Keratinocyte (primary cell): ENCODE results near the gene MAP4K3. TPM values are rescaled to one million over a fixed set of nuclear protein-coding genes. Genes with fewer than 3 reads are reported as not detected.

Source experiments
- DNase-seq: peaks from one replicate; pipeline ENCODE4 v3.0.0-alpha.2; 2011; ENCODE audit warnings: low read depth, missing footprints, low spot score
- FAIRE-seq: peaks from 2 replicates; lab custom pipeline; 2011; peaks lifted over from hg19 to GRCh38; lab: Jason Lieb, UNC
- H2AFZ ChIP-seq: 2 replicates; pipeline ENCODE4 v1.6.0; 2012; ENCODE audit warnings: low read length, control low read depth, inconsistent platforms; ENCODE audit not compliant: control insufficient read depth
- H3K27ac ChIP-seq: 2 replicates; pipeline ENCODE4 v1.5.1; 2011; ENCODE audit warnings: low read length; ENCODE audit not compliant: control insufficient read depth, insufficient read depth
- H3K27me3 ChIP-seq: 3 replicates; pipeline ENCODE4 v1.6.0; 2011; ENCODE audit warnings: low read length; ENCODE audit not compliant: control insufficient read depth, insufficient read depth; ENCODE audit errors: extremely low read depth
- H3K36me3 ChIP-seq, 2 experiments: 2 replicates in 1 of 2; 3 replicates in 1 of 2; pipeline ENCODE4 v1.5.1; 2011; ENCODE audit warnings: low read length in 2 of 2, mild to moderate bottlenecking in 1 of 2; ENCODE audit not compliant: control insufficient read depth in 2 of 2, insufficient read depth in 2 of 2; ENCODE audit errors: extremely low read depth in 1 of 2
- H3K4me1 ChIP-seq: 3 replicates; pipeline ENCODE4 v1.5.1; 2011; ENCODE audit warnings: low read length; ENCODE audit not compliant: control insufficient read depth, insufficient read depth; ENCODE audit errors: extremely low read depth
- H3K4me2 ChIP-seq: 3 replicates; pipeline ENCODE4 v1.6.0; 2011; ENCODE audit warnings: low read depth, low read length; ENCODE audit not compliant: control insufficient read depth, insufficient read depth; ENCODE audit errors: extremely low read depth
- H3K4me3 ChIP-seq, 3 experiments: fragments of 200-600 bp in 1 of 3; sonication (generic) in 1 of 3; 2 replicates in 2 of 3; 3 replicates in 1 of 3; pipeline ENCODE4 v1.5.1; 2011 to 2016; ENCODE audit warnings: low read length in 3 of 3, mild to moderate bottlenecking in 3 of 3, control low read depth in 2 of 3, inconsistent platforms in 1 of 3, low read depth in 1 of 3, mixed read lengths in 1 of 3, mixed run types in 1 of 3, moderate library complexity in 1 of 3; ENCODE audit not compliant: control insufficient read depth in 2 of 3, insufficient read depth in 2 of 3; ENCODE audit errors: extremely low read depth in 1 of 3
- H3K79me2 ChIP-seq: 2 replicates; pipeline ENCODE4 v1.6.0; 2012; ENCODE audit warnings: low read length; ENCODE audit not compliant: control insufficient read depth, insufficient read depth
- H3K9ac ChIP-seq: 3 replicates; pipeline ENCODE4 v1.6.0; 2011; ENCODE audit warnings: low read length; ENCODE audit not compliant: control insufficient read depth, insufficient read depth; ENCODE audit errors: extremely low read depth
- H3K9me1 ChIP-seq: 3 replicates; pipeline ENCODE4 v1.6.0; 2011; ENCODE audit warnings: low read length; ENCODE audit not compliant: control insufficient read depth, insufficient read depth; ENCODE audit errors: extremely low read depth
- H3K9me3 ChIP-seq: 2 replicates; pipeline ENCODE4 v1.5.1; 2012; ENCODE audit warnings: low read depth, low read length; ENCODE audit not compliant: control insufficient read depth
- H4K20me1 ChIP-seq: 3 replicates; pipeline ENCODE4 v1.6.0; 2011; ENCODE audit warnings: low read length; ENCODE audit not compliant: control insufficient read depth, insufficient read depth; ENCODE audit errors: extremely low read depth
- CTCF ChIP-seq, 3 experiments: IDR thresholded peaks in 1 of 3; conservative IDR thresholded peaks in 1 of 3; optimal IDR thresholded peaks in 1 of 3; 2 replicates in 2 of 3; 3 replicates in 1 of 3; pipeline versions ENCODE3 to v1.5.1; 2011; ENCODE audit warnings: low read length in 3 of 3, mild to moderate bottlenecking in 3 of 3, moderate library complexity in 2 of 3, control low read depth in 1 of 3, inconsistent platforms in 1 of 3; ENCODE audit not compliant: insufficient read depth in 2 of 3; ENCODE audit errors: extremely low read depth in 1 of 3
- EZH2 ChIP-seq: IDR thresholded peaks from one replicate; pipeline ENCODE4 v1.6.1; 2012; ENCODE audit warnings: inconsistent platforms, mild to moderate bottlenecking, low read length, moderate library complexity
- dilution Hi-C: fragments of 300-500 bp; cut with MboI; formaldehyde crosslinking; loops from one replicate; pipeline ENCODE4 v1.7.0; 2020; ENCODE audit warnings: low sequenced_read_pairs; ENCODE audit not compliant: extremely low pct_ligation_motif_present
- polyA plus RNA-seq, 5 experiments: library from polyadenylated mRNA; depleted of rRNA in 3 of 5; stranded (reverse) in 3 of 5; stranded (forward) in 1 of 5; unstranded in 1 of 5; fragments of >200 nt; gene quantifications; 1 replicate in 1 of 5; 2 replicates in 3 of 5; 3 replicates in 1 of 5; pipeline versions ENCODE4 v1.2.1 to v1.2.3, GENCODE V29; 2011 to 2012; ENCODE audit warnings: missing spikeins in 2 of 5, low read depth in 1 of 5, low replicate concordance in 1 of 5

MAP4K3 gene
- polyA plus RNA-seq, 1 donor (not counting 4 experiments of a cell fraction or from before 2014, with no cell fraction given), result 19.4 TPM

GRCh38 chr2:39447266-39448168 is 10.4 kb upstream of the MAP4K3 start:
- H3K79me2 ChIP-seq, result no peaks in the 10 kb centered on the region
- H3K27me3 ChIP-seq, result no peaks in the 10 kb centered on the region
- H4K20me1 ChIP-seq, result no peaks in the 10 kb centered on the region
- no peak overlapping the region for H3K27ac ChIP-seq
- H2AFZ ChIP-seq, result no peak overlapping the region
- no peaks in the 10 kb centered on the region for H3K4me1 ChIP-seq
- H3K4me3 ChIP-seq, result no peak overlapping the region
- FAIRE-seq (no peak), DNase-seq (no peak)
- H3K4me2 ChIP-seq, result no peak overlapping the region
- dilution Hi-C loops, result no loop called here
- H3K36me3 ChIP-seq, result no peaks in the 10 kb centered on the region
- no peaks in the 10 kb centered on the region for H3K9me3 ChIP-seq
- TF ChIP-seq CTCF (optimal IDR thresholded peaks at IDR 0.05 in 1 of 3, IDR thresholded peaks at IDR 0.05 in 1 of 3, conservative IDR thresholded peaks at IDR 0.05 in 1 of 3; ENCODE audit: extremely low read depth in 1 of 3, insufficient read depth in 2 of 3, low read length in 3 of 3) (no peak), EZH2 (no peak)
- no peaks in the 10 kb centered on the region for H3K9me1 ChIP-seq
- no peak overlapping the region for H3K9ac ChIP-seq

- no peak overlapping the region for H3K27ac ChIP-seq
- dilution Hi-C loops, result no loop called here
- H3K4me3 ChIP-seq, result no peak overlapping the region
Measured at GRCh38 chr2:39445934-39446333, 8.8 kb upstream of the MAP4K3 start.

More at GRCh38 chr2:39445934-39446333, 8.8 kb upstream of the MAP4K3 start:
- Histone ChIP-seq H3K9ac (no peak overlapping the region), H3K4me2 (no peak overlapping the region), H2AFZ (no peak overlapping the region), H3K9me1 (no peaks in the 10 kb centered on the region), H3K9me3 (no peaks in the 10 kb centered on the region), H3K4me1 (no peaks in the 10 kb centered on the region), H3K36me3 (no peaks in the 10 kb centered on the region), H4K20me1 (no peaks in the 10 kb centered on the region), H3K27me3 (no peaks in the 10 kb centered on the region), H3K79me2 (no peaks in the 10 kb centered on the region)
- no peak for DNase-seq
- TF ChIP-seq CTCF (optimal IDR thresholded peaks at IDR 0.05 in 1 of 3, IDR thresholded peaks at IDR 0.05 in 1 of 3, conservative IDR thresholded peaks at IDR 0.05 in 1 of 3; ENCODE audit: extremely low read depth in 1 of 3, insufficient read depth in 2 of 3, low read length in 3 of 3) (no peak), EZH2 (no peak)
- FAIRE-seq, result no peak
